Endodermal cell (in vitro differentiated cells): ENCODE results near the gene MEGF11. TPM values are rescaled to one million over a fixed set of nuclear protein-coding genes. Genes with fewer than 3 reads are reported as not detected.

Experiments used
- DNase-seq: peaks from one replicate; pipeline ENCODE4 v3.0.0-alpha.2; 2017
- H3K27ac ChIP-seq: 2 replicates; pipeline ENCODE4 v1.5.1; 2013; ENCODE audit warnings: mild to moderate bottlenecking, low read depth, low read length, moderate library complexity
- H3K27me3 ChIP-seq: 2 replicates; pipeline ENCODE4 v1.6.1; 2013; ENCODE audit warnings: mild to moderate bottlenecking, low read length, moderate library complexity; ENCODE audit not compliant: insufficient read depth, control insufficient read depth, poor library complexity, severe bottlenecking
- H3K36me3 ChIP-seq: 2 replicates; pipeline ENCODE4 v1.7.0; 2013; ENCODE audit warnings: mild to moderate bottlenecking, low read length, moderate library complexity; ENCODE audit not compliant: control insufficient read depth, insufficient read depth
- H3K4me1 ChIP-seq: one replicate; pipeline ENCODE4 v1.7.0; 2013; ENCODE audit warnings: low read length; ENCODE audit not compliant: control insufficient read depth, insufficient read depth
- H3K4me3 ChIP-seq: 2 replicates; pipeline ENCODE4 v1.5.1; 2013; ENCODE audit warnings: mild to moderate bottlenecking, low read length, moderate library complexity
- H3K9ac ChIP-seq: 2 replicates; pipeline ENCODE4 v1.6.1; 2013; ENCODE audit warnings: mild to moderate bottlenecking, low read length, moderate library complexity; ENCODE audit not compliant: poor library complexity, severe bottlenecking; ENCODE audit errors: extremely low read depth
- H3K9me3 ChIP-seq: 2 replicates; pipeline ENCODE4 v1.6.1; 2013; ENCODE audit warnings: mild to moderate bottlenecking, low read length, moderate library complexity; ENCODE audit not compliant: control insufficient read depth
- H3K27ac Mint-ChIP-seq: 2 replicates; pipeline ENCODE4 v1.8.0; 2020; ENCODE audit warnings: mixed read lengths
- H3K27me3 Mint-ChIP-seq: 2 replicates; pipeline ENCODE4 v1.8.0; 2021; ENCODE audit warnings: mild to moderate bottlenecking, mixed read lengths; ENCODE audit not compliant: insufficient read depth
- H3K36me3 Mint-ChIP-seq: 2 replicates; pipeline ENCODE4 v1.8.0; 2020; ENCODE audit warnings: low read depth, mixed read lengths
- H3K4me1 Mint-ChIP-seq: 2 replicates; pipeline ENCODE4 v1.8.0; 2020; ENCODE audit warnings: mixed read lengths
- H3K4me3 Mint-ChIP-seq: 2 replicates; pipeline ENCODE4 v1.8.0; 2020; ENCODE audit warnings: mild to moderate bottlenecking, moderate library complexity, mixed read lengths
- H3K9me3 Mint-ChIP-seq: 2 replicates; pipeline ENCODE4 v1.8.0; 2020; ENCODE audit warnings: mild to moderate bottlenecking, mixed read lengths
- CTCF ChIP-seq: fragments of 200-600 bp; sonication (generic); conservative IDR thresholded peaks from 2 replicates; pipeline ENCODE4 v1.5.0; 2021; ENCODE audit warnings: antibody characterized with exemption, mild to moderate bottlenecking
- WGBS, 2 experiments: methylation state at CpG; one replicate each; pipeline versions ENCODE4 v1.1.5 to v1.1.7; 2013; ENCODE audit warnings: missing lambda C conversion rate in 2 of 2, mixed read lengths in 1 of 2; ENCODE audit not compliant: insufficient coverage in 1 of 2, insufficient read length in 1 of 2; 5-methylcytosine and 5-hydroxymethylcytosine counted together
- total RNA-seq, 2 donors: library from RNA; stranded (reverse); fragmentation: NEBNext Ultra II Directional in 1 of 2; extraction: Animal tissue kit (Norgen Biotek cat#: 25700) in 1 of 2; gene quantifications; 2 replicates in 1 of 2; 3 replicates in 1 of 2; pipeline ENCODE4 v1.2.1, GENCODE V29; 2021

MEGF11 gene
- total RNA-seq, 2 donors from 2014 or later: 0.73 to 1.2 TPM

- no peaks in the 10 kb centered on the region for H3K9me3 Mint-ChIP-seq
- H3K4me3 Mint-ChIP-seq: no peak overlapping the region
- Histone ChIP-seq H3K27ac (no peak overlapping the region), H3K4me3 (no peak overlapping the region), H3K36me3 (no peaks in the 10 kb centered on the region), H3K9ac (no peak overlapping the region), H3K9me3 (no peaks in the 10 kb centered on the region), H3K4me1 (peaks cover 5% of the 10 kb centered on the region), H3K27me3 (no peaks in the 10 kb centered on the region)
- H3K27ac Mint-ChIP-seq: no peak overlapping the region
- H3K27me3 Mint-ChIP-seq: peaks cover 16% of the 10 kb centered on the region
- no peaks in the 10 kb centered on the region for H3K36me3 Mint-ChIP-seq
- DNase-seq: no peak
- no peak for TF ChIP-seq CTCF
- WGBS, 2 experiments: 93 to 94% methylated on average over 3 to 4 of the region's 4 CpGs
- peaks cover 21% of the 10 kb centered on the region for H3K4me1 Mint-ChIP-seq
These were observed 14.0 kb downstream of the MEGF11 start for GRCh38 chr15:66239514-66239913.

GRCh38 chr15:66238318-66238717, 15.2 kb downstream of the MEGF11 start:
- no peak for DNase-seq
- Histone ChIP-seq H3K9me3 (no peaks in the 10 kb centered on the region), H3K4me1 (peaks cover 5% of the 10 kb centered on the region), H3K27me3 (no peaks in the 10 kb centered on the region), H3K4me3 (no peak overlapping the region), H3K9ac (no peak overlapping the region), H3K36me3 (no peaks in the 10 kb centered on the region), H3K27ac (no peak overlapping the region)
- no peaks in the 10 kb centered on the region for H3K36me3 Mint-ChIP-seq
- H3K9me3 Mint-ChIP-seq: no peaks in the 10 kb centered on the region
- H3K27ac Mint-ChIP-seq: no peak overlapping the region
- WGBS, 2 experiments: 90 to 92% methylated on average over 4 to 5 of the region's 5 CpGs
- peaks cover 21% of the 10 kb centered on the region for H3K4me1 Mint-ChIP-seq
- H3K4me3 Mint-ChIP-seq: no peak overlapping the region
- H3K27me3 Mint-ChIP-seq: peaks cover 11% of the 10 kb centered on the region
- TF ChIP-seq CTCF: no peak

GRCh38 chr15:66237513-66238235, 15.9 kb downstream of the MEGF11 start:
- TF ChIP-seq CTCF: no peak
- Mint-ChIP-seq H3K27me3 (peaks cover 11% of the 10 kb centered on the region), H3K4me3 (no peak overlapping the region), H3K4me1 (peaks cover 21% of the 10 kb centered on the region), H3K27ac (no peak overlapping the region), H3K36me3 (no peaks in the 10 kb centered on the region), H3K9me3 (no peaks in the 10 kb centered on the region)
- H3K9me3 ChIP-seq: no peaks in the 10 kb centered on the region
- peaks cover 5% of the 10 kb centered on the region for H3K4me1 ChIP-seq
- DNase-seq: no peak
- H3K27me3 ChIP-seq: no peaks in the 10 kb centered on the region
- WGBS, 2 experiments: 70 to 87% methylated on average over 3 to 10 of the region's 10 CpGs
- no peak overlapping the region for H3K27ac ChIP-seq
- no peak overlapping the region for H3K4me3 ChIP-seq
- no peak overlapping the region for H3K9ac ChIP-seq
- no peaks in the 10 kb centered on the region for H3K36me3 ChIP-seq
